HFF-Myc (cell line): ENCODE measurements around the gene USP46.

Experiments used
- DNase-seq: peaks from one replicate; pipeline ENCODE4 v3.0.0-alpha.2; 2011; ENCODE audit warnings: low read depth; ENCODE audit errors: extremely low read depth
- H3K4me3 ChIP-seq: replicated peaks from 2 replicates; pipeline ENCODE4 v1.5.1; 2011; ENCODE audit warnings: low read depth, mild to moderate bottlenecking, control low read depth, low read length
- CTCF ChIP-seq: IDR thresholded peaks from 2 replicates; pipeline ENCODE4 v1.5.1; 2012; ENCODE audit warnings: mild to moderate bottlenecking, low read depth, low read length, control low read depth; ENCODE audit errors: missing control alignments

Gene USP46

GRCh38 chr4:52670739-52671138, 11.6 kb upstream of the USP46 start:
- peak; percentile 14 for TF ChIP-seq CTCF
- no peak overlapping the region for H3K4me3 ChIP-seq
- no peak for DNase-seq

- no peak for TF ChIP-seq CTCF
- no peak overlapping the region for H3K4me3 ChIP-seq
- no peak for DNase-seq
Observed at GRCh38 chr4:52670121-52670520, 11.0 kb upstream of the USP46 start.

GRCh38 chr4:52665592-52665991, 6.5 kb upstream of the USP46 start:
- TF ChIP-seq CTCF: peak; percentile 24
- no peak for DNase-seq
- no peak overlapping the region for H3K4me3 ChIP-seq

GRCh38 chr4:52664479-52664878, 5.4 kb upstream of the USP46 start:
- DNase-seq: no peak
- no peak for TF ChIP-seq CTCF

DNA sequence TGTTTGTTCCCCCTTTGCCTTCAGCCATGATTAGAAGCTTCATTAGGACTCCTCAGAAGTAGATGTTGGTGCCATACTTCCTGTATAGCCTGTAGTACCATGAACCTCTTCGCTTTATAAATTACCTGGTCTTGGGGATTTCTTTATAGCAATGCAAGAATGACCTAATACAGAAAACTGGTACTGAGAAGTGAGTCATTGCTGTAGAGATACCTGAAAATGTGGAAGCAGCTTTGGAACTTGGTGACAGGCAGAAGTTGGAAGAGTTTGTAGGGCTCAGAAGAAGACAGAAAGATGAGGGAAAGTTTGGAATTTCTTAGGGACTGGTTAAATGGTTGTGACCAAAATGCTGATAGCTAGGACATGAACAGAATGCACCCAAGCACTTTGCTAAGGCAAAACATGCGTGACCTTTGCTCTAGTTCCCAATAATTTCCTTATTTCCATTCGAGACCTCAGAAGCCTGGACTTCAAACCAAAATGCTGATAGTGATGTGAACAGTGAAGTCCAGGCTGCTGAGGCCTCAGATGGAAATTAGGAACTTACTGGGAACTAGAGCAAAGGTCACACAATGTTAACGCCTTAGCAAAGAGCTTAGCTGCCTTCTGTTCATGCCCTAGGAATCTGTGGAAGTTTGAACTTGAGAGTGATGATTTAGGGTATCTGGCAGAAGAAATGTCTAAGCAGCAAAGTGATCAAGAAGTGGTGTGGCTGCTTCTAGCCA, 3.0 kb upstream of the USP46 start:
- no peak for TF ChIP-seq CTCF
- H3K4me3 ChIP-seq: no peak overlapping the region
- DNase-seq: no peak

More at GRCh38 chr4:52664479-52664878, 5.4 kb upstream of the USP46 start:
- no peak overlapping the region for H3K4me3 ChIP-seq

DNA sequence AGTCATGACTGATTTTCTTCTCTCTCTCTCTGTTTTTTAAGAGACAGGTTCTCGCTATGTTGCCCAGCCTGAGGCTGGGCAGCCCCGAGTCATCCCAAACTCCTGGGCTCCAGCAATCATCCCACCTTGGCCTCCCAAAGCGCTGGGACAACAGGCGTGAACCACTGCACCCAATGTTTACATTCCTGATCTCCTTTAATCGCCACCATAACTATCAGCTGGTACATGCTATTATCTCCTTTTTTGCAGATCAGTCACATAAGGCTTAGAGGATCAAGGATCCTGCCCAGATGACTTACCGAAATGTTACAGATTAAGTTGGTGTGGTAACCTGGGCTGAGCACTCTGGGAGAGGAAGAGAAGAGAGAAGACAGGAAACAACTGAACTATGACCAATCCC, 1.5 kb upstream of the USP46 start:
- no peak for DNase-seq
- TF ChIP-seq CTCF: no peak

More for the DNA sequence above, 1.5 kb upstream of the USP46 start:
- no peak overlapping the region; the same call in 1 of the 2 replicates for H3K4me3 ChIP-seq
